ENCODE data around the gene KIF1B.
"Not testable (repeated sequence)": the region's sequence is repeated elsewhere in the genome, so short reads cannot be mapped to it uniquely, and the experiment has no call there.

KIF1B gene

GRCh38 chr1:10398278-10398733, 187.9 kb downstream of the KIF1B start:
- no peak for DNase-seq

GRCh38 chr1:10398734-10399443, 188.5 kb downstream of the KIF1B start, which contains the start of gene PGD:
PGD (plus strand) TSS chr1:10399064; CDS start chr1:10399118, 54 bp downstream.
- peak; percentile 99 for DNase-seq

- no peak for DNase-seq
Measured at GRCh38 chr1:10399444-10399941, 189.1 kb downstream of the KIF1B start.

DNA sequence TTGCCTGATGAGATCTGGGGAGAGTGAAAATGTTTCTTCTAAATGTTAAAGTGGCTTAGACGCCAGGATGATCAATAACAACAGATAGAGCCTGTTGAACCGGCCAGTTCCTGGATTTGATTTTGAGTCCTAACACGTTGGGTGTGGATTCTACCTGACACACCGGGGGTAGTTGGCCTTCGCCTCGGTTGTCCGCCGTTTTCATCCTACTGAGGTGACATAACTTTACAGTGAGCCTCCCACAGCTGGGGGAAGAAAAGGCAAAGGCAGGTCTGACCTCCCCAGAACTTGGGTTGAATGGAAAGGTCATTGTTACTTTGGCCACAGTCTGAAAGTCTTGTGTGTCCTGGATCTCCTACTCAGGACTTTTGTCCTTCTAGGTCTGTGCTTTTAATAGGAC, 189.6 kb downstream of the KIF1B start:
- no peak for DNase-seq

DNA sequence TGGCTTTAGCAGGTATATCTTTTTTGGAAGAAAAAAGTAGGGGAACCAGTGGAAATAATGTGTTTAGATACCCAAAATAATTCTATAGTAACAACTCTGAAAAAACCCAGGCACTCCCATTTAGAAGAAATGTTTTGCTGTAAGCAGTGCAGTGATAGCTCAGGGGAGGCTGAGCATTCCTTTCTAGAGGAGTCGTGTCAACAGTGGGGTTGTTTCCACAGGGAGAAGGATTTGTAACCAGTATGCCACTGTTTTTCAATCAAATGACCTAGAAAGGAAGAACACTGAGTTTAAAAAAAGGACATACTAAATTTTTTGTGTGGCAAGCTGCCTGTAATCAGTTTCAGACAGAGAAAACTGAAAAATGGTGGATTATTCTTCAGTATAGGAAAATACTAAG, 190.9 kb downstream of the KIF1B start:
- no peak for DNase-seq

DNA sequence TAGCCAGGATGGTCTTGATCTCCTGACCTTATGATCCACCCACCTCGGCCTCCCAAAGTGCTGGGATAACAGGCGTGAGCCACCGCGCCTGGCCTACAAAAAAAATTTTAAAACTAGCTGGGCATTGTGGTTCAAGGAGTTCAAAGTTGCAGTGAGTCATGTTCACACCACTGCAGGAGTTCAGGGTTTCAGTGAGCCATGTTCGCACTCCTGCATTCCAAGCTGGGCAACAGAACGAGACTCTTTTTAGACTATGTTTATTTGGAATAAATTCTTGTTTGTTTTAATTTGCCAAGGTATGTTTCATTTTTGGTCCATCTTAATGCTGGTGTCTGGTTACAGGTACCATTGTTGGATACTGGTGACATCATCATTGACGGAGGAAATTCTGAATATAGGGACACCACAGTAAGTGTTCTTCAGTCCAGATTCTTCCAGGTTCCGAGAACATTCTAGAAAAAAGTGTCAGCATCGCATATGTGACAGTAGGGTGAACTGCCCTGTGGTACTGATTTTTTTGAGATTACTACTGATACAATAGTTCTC, 192.4 kb downstream of the KIF1B start:
- peak; percentile 11 for DNase-seq

GRCh38 chr1:10407201-10407600, 196.8 kb downstream of the KIF1B start:
- no peak for DNase-seq

- peak; percentile 49 for DNase-seq
Measured at GRCh38 chr1:10415211-10415930, 205.0 kb downstream of the KIF1B start.

GRCh38 chr1:10415967-10416366, 205.6 kb downstream of the KIF1B start:
- not testable (repeated sequence) for DNase-seq

- DNase-seq: not testable (repeated sequence)
Measured at GRCh38 chr1:10418741-10419140, 208.4 kb downstream of the KIF1B start.

DNA sequence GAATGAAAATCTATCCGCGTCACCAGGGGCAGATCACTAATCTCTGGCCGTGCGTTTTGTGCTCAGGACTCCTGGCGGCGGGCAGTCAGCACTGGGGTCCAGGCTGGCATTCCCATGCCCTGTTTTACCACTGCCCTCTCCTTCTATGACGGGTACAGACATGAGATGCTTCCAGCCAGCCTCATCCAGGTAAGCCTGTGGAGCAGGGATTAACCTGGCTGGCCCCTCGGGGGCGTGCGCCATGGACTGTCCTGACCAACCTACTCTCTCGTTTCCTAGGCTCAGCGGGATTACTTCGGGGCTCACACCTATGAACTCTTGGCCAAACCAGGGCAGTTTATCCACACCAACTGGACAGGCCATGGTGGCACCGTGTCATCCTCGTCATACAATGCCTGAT, 209.0 kb downstream of the KIF1B start:
- no peak for DNase-seq

- no peak for DNase-seq
Measured at GRCh38 chr1:10421637-10422036, 211.3 kb downstream of the KIF1B start.

DNA sequence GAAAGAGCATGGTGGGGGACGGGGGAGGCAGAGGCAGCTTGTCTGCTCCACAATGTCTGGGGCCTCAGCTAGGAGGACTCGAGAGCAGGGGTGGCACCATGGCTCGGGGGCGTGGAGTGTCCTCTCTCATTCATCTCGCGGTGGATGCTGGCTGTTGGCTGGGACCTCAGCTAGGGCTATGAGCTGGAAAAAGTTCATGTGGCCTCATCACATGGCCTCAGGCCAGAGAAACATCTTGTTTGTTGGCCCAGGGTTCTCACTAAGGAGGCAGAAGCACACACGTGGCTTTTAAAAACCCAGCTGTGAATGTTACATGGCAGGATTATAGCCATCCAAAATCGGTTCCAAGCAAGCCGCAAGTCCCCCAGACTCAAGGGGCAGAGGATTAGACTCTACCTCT, 213.7 kb downstream of the KIF1B start:
- no peak for DNase-seq

DNA sequence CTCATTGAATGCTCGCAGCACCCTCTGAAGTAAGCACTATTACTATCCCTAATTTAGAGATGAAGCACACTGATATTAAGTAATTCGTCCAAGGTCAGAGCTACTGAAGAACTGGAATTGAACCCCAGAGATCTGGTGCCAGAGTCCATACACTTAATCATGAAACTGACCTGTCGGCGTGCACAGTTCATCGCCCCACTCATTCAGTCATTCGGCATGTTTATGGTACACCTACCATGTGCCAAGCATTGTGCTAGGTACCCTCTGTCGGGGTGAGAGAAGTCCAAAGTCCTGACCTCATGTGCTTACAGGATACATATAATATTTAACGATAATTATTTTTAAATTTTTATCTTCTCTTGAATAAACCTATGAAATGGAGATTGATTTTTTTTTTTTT, 214.3 kb downstream of the KIF1B start:
- no peak for DNase-seq

GRCh38 chr1:10425826-10426534, 215.6 kb downstream of the KIF1B start:
- DNase-seq: not testable (repeated sequence)

GRCh38 chr1:10426535-10426848, 216.1 kb downstream of the KIF1B start:
- DNase-seq: not testable (repeated sequence)

DNA sequence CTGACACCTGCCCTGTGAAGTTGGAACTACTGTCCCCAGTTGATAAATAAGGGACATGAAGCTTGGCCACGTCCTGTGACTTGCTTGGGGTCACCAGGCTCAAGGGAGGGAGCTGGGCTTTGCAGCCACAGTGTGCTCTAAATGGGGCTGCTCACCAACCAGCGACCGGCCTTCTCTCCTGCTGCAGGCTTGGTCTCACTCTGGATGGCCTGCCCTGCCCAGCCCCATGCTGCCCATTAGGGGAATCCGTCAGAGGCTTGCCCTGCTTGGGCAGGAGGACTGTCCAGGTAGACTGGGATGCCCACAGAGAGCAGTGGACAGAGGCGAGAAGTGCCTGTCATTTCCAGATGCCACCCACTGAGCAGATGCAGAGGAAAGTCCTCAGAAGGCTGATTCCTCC, 218.6 kb downstream of the KIF1B start:
- DNase-seq: no peak

DNA sequence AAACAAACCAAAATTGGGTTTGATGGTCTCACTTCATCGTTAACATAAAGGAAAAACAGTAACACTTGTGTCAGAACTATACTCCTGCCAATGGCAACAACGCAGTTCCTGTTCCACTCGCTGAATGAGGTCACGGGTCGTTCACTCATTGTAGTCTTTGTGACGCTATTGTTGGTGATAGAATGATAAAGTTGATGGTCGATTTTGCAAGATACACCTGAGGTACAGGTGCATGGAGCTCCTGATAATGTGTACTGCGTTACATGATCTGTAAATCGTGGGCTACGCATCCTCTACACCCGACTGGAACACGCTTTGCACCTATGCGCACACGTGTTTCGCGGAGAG, 219.5 kb downstream of the KIF1B start:
- peak; percentile 45 for DNase-seq

- DNase-seq: peak; percentile 95
Measured at GRCh38 chr1:10430216-10431069, 220.1 kb downstream of the KIF1B start, which contains the start of gene CENPS. CENPS (plus strand) TSS chr1:10430433; CDS start chr1:10430518, 85 bp downstream.
